Endodermal cell (in vitro differentiated cells): ENCODE data around the gene RANGRF. TPM values are rescaled to one million over a fixed set of nuclear protein-coding genes. Genes with fewer than 3 reads are reported as not detected.

Experiments used
- DNase-seq: peaks from one replicate; pipeline ENCODE4 v3.0.0-alpha.2; 2017
- H3K27ac ChIP-seq: 2 replicates; pipeline ENCODE4 v1.5.1; 2013; ENCODE audit warnings: mild to moderate bottlenecking, low read depth, low read length, moderate library complexity
- H3K27me3 ChIP-seq: 2 replicates; pipeline ENCODE4 v1.6.1; 2013; ENCODE audit warnings: mild to moderate bottlenecking, low read length, moderate library complexity; ENCODE audit not compliant: insufficient read depth, control insufficient read depth, poor library complexity, severe bottlenecking
- H3K36me3 ChIP-seq: 2 replicates; pipeline ENCODE4 v1.7.0; 2013; ENCODE audit warnings: mild to moderate bottlenecking, low read length, moderate library complexity; ENCODE audit not compliant: control insufficient read depth, insufficient read depth
- H3K4me1 ChIP-seq: one replicate; pipeline ENCODE4 v1.7.0; 2013; ENCODE audit warnings: low read length; ENCODE audit not compliant: control insufficient read depth, insufficient read depth
- H3K4me3 ChIP-seq: 2 replicates; pipeline ENCODE4 v1.5.1; 2013; ENCODE audit warnings: mild to moderate bottlenecking, low read length, moderate library complexity
- H3K9ac ChIP-seq: 2 replicates; pipeline ENCODE4 v1.6.1; 2013; ENCODE audit warnings: mild to moderate bottlenecking, low read length, moderate library complexity; ENCODE audit not compliant: poor library complexity, severe bottlenecking; ENCODE audit errors: extremely low read depth
- H3K9me3 ChIP-seq: 2 replicates; pipeline ENCODE4 v1.6.1; 2013; ENCODE audit warnings: mild to moderate bottlenecking, low read length, moderate library complexity; ENCODE audit not compliant: control insufficient read depth
- H3K27ac Mint-ChIP-seq: 2 replicates; pipeline ENCODE4 v1.8.0; 2020; ENCODE audit warnings: mixed read lengths
- H3K27me3 Mint-ChIP-seq: 2 replicates; pipeline ENCODE4 v1.8.0; 2021; ENCODE audit warnings: mild to moderate bottlenecking, mixed read lengths; ENCODE audit not compliant: insufficient read depth
- H3K36me3 Mint-ChIP-seq: 2 replicates; pipeline ENCODE4 v1.8.0; 2020; ENCODE audit warnings: low read depth, mixed read lengths
- H3K4me1 Mint-ChIP-seq: 2 replicates; pipeline ENCODE4 v1.8.0; 2020; ENCODE audit warnings: mixed read lengths
- H3K4me3 Mint-ChIP-seq: 2 replicates; pipeline ENCODE4 v1.8.0; 2020; ENCODE audit warnings: mild to moderate bottlenecking, moderate library complexity, mixed read lengths
- H3K9me3 Mint-ChIP-seq: 2 replicates; pipeline ENCODE4 v1.8.0; 2020; ENCODE audit warnings: mild to moderate bottlenecking, mixed read lengths
- WGBS, 2 experiments: methylation state at CpG; one replicate each; pipeline versions ENCODE4 v1.1.5 to v1.1.7; 2013; ENCODE audit warnings: missing lambda C conversion rate in 2 of 2, mixed read lengths in 1 of 2; ENCODE audit not compliant: insufficient coverage in 1 of 2, insufficient read length in 1 of 2; 5-methylcytosine and 5-hydroxymethylcytosine counted together
- total RNA-seq, 2 donors: library from RNA; stranded (reverse); fragmentation: NEBNext Ultra II Directional in 1 of 2; extraction: Animal tissue kit (Norgen Biotek cat#: 25700) in 1 of 2; gene quantifications; 2 replicates in 1 of 2; 3 replicates in 1 of 2; pipeline ENCODE4 v1.2.1, GENCODE V29; 2021
- TF ChIP-seq, protein P1 (sequence below): fragments of 200-600 bp; sonication (generic); conservative IDR thresholded peaks from 2 replicates; pipeline ENCODE4 v1.5.0; 2021; ENCODE audit warnings: antibody characterized with exemption, mild to moderate bottlenecking

RANGRF gene
- total RNA-seq, 2 donors from 2014 or later, result 34.0 to 36.3 TPM

DNA sequence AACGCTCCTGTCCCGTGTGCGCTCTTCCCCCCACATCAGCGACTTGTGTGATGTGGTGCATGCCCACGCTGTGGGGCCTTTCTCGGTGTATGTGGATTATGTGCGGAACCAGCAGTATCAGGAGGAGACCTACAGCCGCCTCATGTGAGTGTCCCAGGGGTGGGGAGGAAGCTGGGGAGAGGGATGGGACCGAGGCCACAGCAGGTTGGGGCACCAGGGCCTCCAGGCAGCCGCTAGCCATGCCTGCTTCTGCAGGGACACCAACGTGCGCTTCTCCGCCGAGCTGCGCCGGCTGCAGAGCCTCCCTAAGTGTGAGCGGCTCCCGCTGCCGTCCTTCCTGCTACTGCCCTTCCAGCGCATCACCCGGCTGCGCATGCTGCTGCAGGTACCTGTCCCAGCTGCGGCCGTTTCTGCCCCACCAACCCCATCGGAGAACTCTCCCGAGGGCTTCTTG lies 27.3 kb downstream of the RANGRF start:
- H3K4me3 Mint-ChIP-seq, result peak overlapping the region; percentile 62
- Histone ChIP-seq H3K27ac (no peak overlapping the region), H3K27me3 (peaks cover 24% of the 10 kb centered on the region), H3K36me3 (no peaks in the 10 kb centered on the region), H3K9me3 (no peaks in the 10 kb centered on the region), H3K9ac (no peak overlapping the region), H3K4me1 (peaks cover 9% of the 10 kb centered on the region), H3K4me3 (peak overlapping the region; percentile 71)
- peaks cover 25% of the 10 kb centered on the region for H3K27me3 Mint-ChIP-seq
- no peaks in the 10 kb centered on the region for H3K9me3 Mint-ChIP-seq
- DNase-seq, result peak; percentile 86
- WGBS, 2 experiments, result 24 to 31% methylated on average over 14 to 26 of the region's 26 CpGs
- TF ChIP-seq, protein P1, sequence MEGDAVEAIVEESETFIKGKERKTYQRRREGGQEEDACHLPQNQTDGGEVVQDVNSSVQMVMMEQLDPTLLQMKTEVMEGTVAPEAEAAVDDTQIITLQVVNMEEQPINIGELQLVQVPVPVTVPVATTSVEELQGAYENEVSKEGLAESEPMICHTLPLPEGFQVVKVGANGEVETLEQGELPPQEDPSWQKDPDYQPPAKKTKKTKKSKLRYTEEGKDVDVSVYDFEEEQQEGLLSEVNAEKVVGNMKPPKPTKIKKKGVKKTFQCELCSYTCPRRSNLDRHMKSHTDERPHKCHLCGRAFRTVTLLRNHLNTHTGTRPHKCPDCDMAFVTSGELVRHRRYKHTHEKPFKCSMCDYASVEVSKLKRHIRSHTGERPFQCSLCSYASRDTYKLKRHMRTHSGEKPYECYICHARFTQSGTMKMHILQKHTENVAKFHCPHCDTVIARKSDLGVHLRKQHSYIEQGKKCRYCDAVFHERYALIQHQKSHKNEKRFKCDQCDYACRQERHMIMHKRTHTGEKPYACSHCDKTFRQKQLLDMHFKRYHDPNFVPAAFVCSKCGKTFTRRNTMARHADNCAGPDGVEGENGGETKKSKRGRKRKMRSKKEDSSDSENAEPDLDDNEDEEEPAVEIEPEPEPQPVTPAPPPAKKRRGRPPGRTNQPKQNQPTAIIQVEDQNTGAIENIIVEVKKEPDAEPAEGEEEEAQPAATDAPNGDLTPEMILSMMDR, result no peak
- H3K27ac Mint-ChIP-seq, result no peak overlapping the region
- H3K36me3 Mint-ChIP-seq, result peaks cover 12% of the 10 kb centered on the region
- H3K4me1 Mint-ChIP-seq, result peaks cover 37% of the 10 kb centered on the region

DNA sequence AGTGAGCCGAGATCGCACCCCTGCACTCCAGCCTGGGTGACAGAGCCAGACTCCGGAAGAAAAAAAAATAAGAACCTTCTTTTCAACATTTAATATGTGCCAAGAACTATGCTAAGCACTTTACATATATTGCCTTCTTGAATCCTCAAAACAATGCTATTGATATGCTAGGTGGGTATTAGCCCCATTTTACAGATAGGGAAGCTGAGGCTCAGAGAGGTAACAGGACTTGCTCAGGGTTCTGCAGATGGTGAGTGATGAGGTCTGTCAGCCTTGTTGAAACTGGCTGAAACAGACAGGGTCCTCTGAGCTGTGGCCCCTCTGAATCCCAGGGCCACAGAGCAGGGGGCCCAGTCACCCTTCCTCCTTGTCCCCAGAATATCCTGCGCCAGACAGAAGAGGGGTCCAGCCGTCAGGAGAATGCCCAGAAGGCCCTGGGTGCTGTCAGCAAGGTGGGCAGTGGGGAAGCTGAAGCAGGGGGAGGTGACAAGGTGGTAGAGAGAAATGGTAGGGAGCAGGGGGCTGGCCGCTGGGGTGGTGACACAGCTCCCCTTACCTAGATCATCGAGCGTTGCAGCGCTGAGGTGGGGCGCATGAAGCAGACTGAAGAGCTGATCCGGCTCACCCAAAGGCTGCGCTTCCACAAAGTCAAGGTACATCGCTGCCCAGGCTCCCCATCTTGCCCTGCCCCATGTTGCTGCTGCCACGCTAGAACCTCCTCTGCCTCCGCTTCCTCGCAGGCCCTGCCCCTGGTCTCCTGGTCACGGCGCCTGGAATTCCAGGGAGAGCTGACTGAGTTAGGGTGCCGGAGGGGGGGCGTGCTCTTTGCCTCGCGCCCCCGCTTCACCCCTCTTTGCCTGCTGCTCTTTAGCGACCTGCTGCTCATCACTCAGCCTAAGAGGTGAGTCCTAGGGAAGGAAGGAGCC lies 29.8 kb downstream of the RANGRF start:
- H3K27ac ChIP-seq, result no peak overlapping the region
- TF ChIP-seq, protein P1, result no peak
- WGBS, 2 experiments, result 85 to 87% methylated on average over 16 to 24 of the region's 24 CpGs
- Mint-ChIP-seq H3K4me1 (peaks cover 24% of the 10 kb centered on the region), H3K36me3 (peaks cover 17% of the 10 kb centered on the region), H3K4me3 (no peak overlapping the region), H3K9me3 (no peaks in the 10 kb centered on the region), H3K27ac (no peak overlapping the region), H3K27me3 (peaks cover 25% of the 10 kb centered on the region)
- H3K9ac ChIP-seq, result no peak overlapping the region
- no peak for DNase-seq
- peaks cover 24% of the 10 kb centered on the region for H3K27me3 ChIP-seq
- H3K4me1 ChIP-seq, result peaks cover 4% of the 10 kb centered on the region
- no peaks in the 10 kb centered on the region for H3K9me3 ChIP-seq
- H3K4me3 ChIP-seq, result no peak overlapping the region
- no peaks in the 10 kb centered on the region for H3K36me3 ChIP-seq

DNA sequence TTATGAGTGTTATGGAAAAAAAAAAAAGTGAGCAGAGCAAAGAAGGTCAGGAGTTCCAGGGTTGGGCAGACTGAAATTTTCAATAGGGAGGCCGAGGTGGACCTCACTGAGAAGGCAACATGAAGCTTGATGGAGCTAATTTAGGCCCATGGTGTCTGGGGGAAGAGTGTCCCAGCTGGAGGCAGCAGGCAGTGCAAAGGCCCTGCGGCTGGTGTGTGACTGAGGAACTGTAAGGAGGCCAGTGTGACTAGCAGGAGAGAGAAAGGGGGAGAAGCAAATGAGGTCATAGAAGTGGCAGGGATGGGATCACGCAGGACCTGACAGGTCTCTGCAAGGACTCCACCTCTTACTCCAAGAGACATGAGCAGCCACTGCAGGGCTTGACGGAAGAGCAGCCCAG lies 31.8 kb downstream of the RANGRF start:
- Histone ChIP-seq H3K4me1 (no peaks in the 10 kb centered on the region), H3K36me3 (no peaks in the 10 kb centered on the region), H3K27me3 (peaks cover 18% of the 10 kb centered on the region), H3K9me3 (no peaks in the 10 kb centered on the region), H3K27ac (no peak overlapping the region), H3K9ac (no peak overlapping the region), H3K4me3 (no peak overlapping the region)
- no peak overlapping the region for H3K27ac Mint-ChIP-seq
- DNase-seq, result no peak
- H3K9me3 Mint-ChIP-seq, result no peaks in the 10 kb centered on the region
- peaks cover 17% of the 10 kb centered on the region for H3K36me3 Mint-ChIP-seq
- peaks cover 24% of the 10 kb centered on the region for H3K27me3 Mint-ChIP-seq
- TF ChIP-seq, protein P1, result no peak
- 90 to 93% methylated on average over 3 to 4 of the region's 4 CpGs for WGBS, 2 experiments
- H3K4me3 Mint-ChIP-seq, result no peak overlapping the region
- peaks cover 9% of the 10 kb centered on the region for H3K4me1 Mint-ChIP-seq
